Neural progenitor cell (in vitro differentiated cells): Measurements from ENCODE around the gene CDCA4. TPM values are rescaled to one million over a fixed set of nuclear protein-coding genes. Genes with fewer than 3 reads are reported as not detected.

Source experiments
- DNase-seq: peaks from one replicate; pipeline ENCODE4 v3.0.0-alpha.2; 2016; ENCODE audit warnings: low spot score
- H2AFZ ChIP-seq: fragments of 200-600 bp; sonication (generic); replicated peaks from 2 replicates; pipeline ENCODE4 v1.6.1; 2016; ENCODE audit warnings: antibody characterized with exemption
- H3F3A ChIP-seq: fragments of 200-600 bp; sonication (generic); 2 replicates; pipeline ENCODE4 v1.6.1; 2016; ENCODE audit warnings: antibody characterized with exemption, low read depth
- H3K27ac ChIP-seq: fragments of 200-600 bp; sonication (generic); 2 replicates; pipeline ENCODE4 v1.5.1; 2016; ENCODE audit warnings: mild to moderate bottlenecking
- H3K27me3 ChIP-seq: fragments of 200-600 bp; sonication (generic); 2 replicates; pipeline ENCODE4 v1.6.1; 2016; ENCODE audit warnings: mild to moderate bottlenecking, moderate library complexity
- H3K36me3 ChIP-seq: fragments of 200-600 bp; sonication (generic); 2 replicates; pipeline ENCODE4 v1.5.1; 2016
- H3K4me1 ChIP-seq: fragments of 200-600 bp; sonication (generic); 2 replicates; pipeline ENCODE4 v1.6.1; 2016; ENCODE audit warnings: mixed run types
- H3K4me2 ChIP-seq: fragments of 200-600 bp; sonication (generic); 2 replicates; pipeline ENCODE4 v1.6.1; 2016
- H3K4me3 ChIP-seq: fragments of 200-600 bp; sonication (generic); 2 replicates; pipeline ENCODE4 v1.5.1; 2016
- H3K79me2 ChIP-seq: fragments of 200-600 bp; sonication (generic); 2 replicates; pipeline ENCODE4 v1.6.1; 2016; ENCODE audit warnings: low read depth
- H3K9ac ChIP-seq: fragments of 200-600 bp; sonication (generic); 2 replicates; pipeline ENCODE4 v1.6.1; 2016
- H3K9me3 ChIP-seq: fragments of 200-600 bp; sonication (generic); 2 replicates; pipeline ENCODE4 v1.5.1; 2016; ENCODE audit warnings: low read depth
- H4K20me1 ChIP-seq: fragments of 200-600 bp; sonication (generic); 2 replicates; pipeline ENCODE4 v1.6.1; 2016; ENCODE audit warnings: low read depth
- H3K27ac Mint-ChIP-seq: 3 replicates; pipeline ENCODE4 v1.8.0; 2021; ENCODE audit warnings: mixed read lengths
- H3K27me3 Mint-ChIP-seq: 2 replicates; pipeline ENCODE4 v1.8.0; 2022; ENCODE audit warnings: low read depth, mild to moderate bottlenecking, inconsistent platforms, moderate library complexity, mixed read lengths; ENCODE audit not compliant: insufficient read depth
- H3K36me3 Mint-ChIP-seq: 3 replicates; pipeline ENCODE4 v1.8.0; 2021; ENCODE audit warnings: mixed read lengths
- H3K4me1 Mint-ChIP-seq: 3 replicates; pipeline ENCODE4 v1.8.0; 2021; ENCODE audit warnings: mixed read lengths
- H3K4me3 Mint-ChIP-seq: 3 replicates; pipeline ENCODE4 v1.8.0; 2021; ENCODE audit warnings: mild to moderate bottlenecking, moderate library complexity, mixed read lengths
- H3K9me3 Mint-ChIP-seq: 3 replicates; pipeline ENCODE4 v1.8.0; 2020; ENCODE audit warnings: mixed read lengths
- EZH2 ChIP-seq: fragments of 200-600 bp; sonication (generic); IDR thresholded peaks from 2 replicates; pipeline ENCODE4 v1.6.1; 2017; ENCODE audit warnings: antibody characterized with exemption, mild to moderate bottlenecking, moderate library complexity
- EZH2phosphoT487 ChIP-seq: fragments of 200-600 bp; sonication (generic); IDR thresholded peaks from 2 replicates; pipeline ENCODE4 v1.6.1; 2017; ENCODE audit warnings: antibody characterized with exemption
- total RNA-seq: library from RNA; depleted of rRNA; stranded (reverse); fragments of >200 nt; gene quantifications from 2 replicates; pipeline ENCODE4 v1.2.3, GENCODE V29; 2015; ENCODE audit warnings: low replicate concordance
- TF ChIP-seq, protein P1 (sequence below): fragments of 200-600 bp; sonication (generic); IDR thresholded peaks from 2 replicates; pipeline ENCODE4 v1.5.1; 2017; ENCODE audit warnings: antibody characterized with exemption, mild to moderate bottlenecking

Gene CDCA4
- total RNA-seq, 1 donor from 2014 or later = 56.6 TPM

DNA sequence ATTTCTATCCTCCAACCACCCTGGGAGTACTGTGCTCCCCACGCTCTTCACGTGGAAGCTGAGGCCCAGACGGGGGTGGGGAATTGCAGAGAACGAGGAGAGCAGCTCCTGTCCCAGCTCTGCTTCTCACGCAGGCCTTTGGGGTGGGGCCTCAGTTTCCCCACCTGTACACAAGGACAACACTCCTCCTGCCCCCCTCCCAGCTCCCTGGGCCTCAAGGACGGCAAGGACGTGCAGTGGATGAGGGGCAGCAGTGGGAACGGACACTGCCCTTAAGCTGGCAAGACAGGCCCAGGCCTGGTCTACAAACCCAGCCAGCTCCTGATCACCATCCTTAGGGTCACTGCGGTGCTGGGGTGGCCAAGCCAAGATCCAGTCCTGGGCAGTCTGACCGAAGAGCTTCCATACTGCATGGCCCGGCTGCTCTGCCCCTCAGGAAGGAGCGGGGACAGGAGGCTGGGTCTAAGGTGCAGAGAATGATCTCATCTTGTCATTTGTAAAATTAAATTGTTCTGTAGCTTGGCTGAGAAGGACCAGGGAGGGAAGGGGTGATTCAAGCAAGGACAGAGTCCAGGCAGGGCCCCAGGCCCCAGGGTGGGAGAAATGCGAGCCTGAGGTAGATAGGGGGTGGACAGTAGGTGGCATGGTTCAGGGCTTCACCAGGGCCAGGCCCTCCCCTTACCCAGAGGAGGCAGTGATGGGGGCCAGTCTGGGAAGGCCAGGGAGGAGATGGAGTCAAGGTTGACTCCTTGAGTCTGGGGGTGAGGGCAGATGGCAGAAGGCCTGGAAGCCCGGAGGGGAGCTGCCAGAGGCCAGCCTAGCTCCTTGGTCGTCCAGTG lies 36.6 kb downstream of the CDCA4 start:
- Histone ChIP-seq H3K4me1 (no peaks in the 10 kb centered on the region), H3K27me3 (peaks cover 21% of the 10 kb centered on the region), H2AFZ (no peak overlapping the region), H3K36me3 (no peaks in the 10 kb centered on the region), H3K9me3 (no peaks in the 10 kb centered on the region), H3F3A (no peaks in the 10 kb centered on the region), H3K79me2 (no peaks in the 10 kb centered on the region), H3K4me2 (no peak overlapping the region), H3K9ac (no peak overlapping the region), H3K4me3 (no peak overlapping the region), H4K20me1 (peaks cover 9% of the 10 kb centered on the region), H3K27ac (no peak overlapping the region)
- TF ChIP-seq, protein P1, sequence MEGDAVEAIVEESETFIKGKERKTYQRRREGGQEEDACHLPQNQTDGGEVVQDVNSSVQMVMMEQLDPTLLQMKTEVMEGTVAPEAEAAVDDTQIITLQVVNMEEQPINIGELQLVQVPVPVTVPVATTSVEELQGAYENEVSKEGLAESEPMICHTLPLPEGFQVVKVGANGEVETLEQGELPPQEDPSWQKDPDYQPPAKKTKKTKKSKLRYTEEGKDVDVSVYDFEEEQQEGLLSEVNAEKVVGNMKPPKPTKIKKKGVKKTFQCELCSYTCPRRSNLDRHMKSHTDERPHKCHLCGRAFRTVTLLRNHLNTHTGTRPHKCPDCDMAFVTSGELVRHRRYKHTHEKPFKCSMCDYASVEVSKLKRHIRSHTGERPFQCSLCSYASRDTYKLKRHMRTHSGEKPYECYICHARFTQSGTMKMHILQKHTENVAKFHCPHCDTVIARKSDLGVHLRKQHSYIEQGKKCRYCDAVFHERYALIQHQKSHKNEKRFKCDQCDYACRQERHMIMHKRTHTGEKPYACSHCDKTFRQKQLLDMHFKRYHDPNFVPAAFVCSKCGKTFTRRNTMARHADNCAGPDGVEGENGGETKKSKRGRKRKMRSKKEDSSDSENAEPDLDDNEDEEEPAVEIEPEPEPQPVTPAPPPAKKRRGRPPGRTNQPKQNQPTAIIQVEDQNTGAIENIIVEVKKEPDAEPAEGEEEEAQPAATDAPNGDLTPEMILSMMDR = no peak
- H3K27me3 Mint-ChIP-seq = peaks cover 12% of the 10 kb centered on the region
- H3K27ac Mint-ChIP-seq = peak overlapping the region; percentile 85
- H3K36me3 Mint-ChIP-seq = no peaks in the 10 kb centered on the region
- H3K4me3 Mint-ChIP-seq = peak overlapping the region; percentile 81
- no peaks in the 10 kb centered on the region for H3K9me3 Mint-ChIP-seq
- DNase-seq = no peak
- H3K4me1 Mint-ChIP-seq = peaks cover 13% of the 10 kb centered on the region

DNA sequence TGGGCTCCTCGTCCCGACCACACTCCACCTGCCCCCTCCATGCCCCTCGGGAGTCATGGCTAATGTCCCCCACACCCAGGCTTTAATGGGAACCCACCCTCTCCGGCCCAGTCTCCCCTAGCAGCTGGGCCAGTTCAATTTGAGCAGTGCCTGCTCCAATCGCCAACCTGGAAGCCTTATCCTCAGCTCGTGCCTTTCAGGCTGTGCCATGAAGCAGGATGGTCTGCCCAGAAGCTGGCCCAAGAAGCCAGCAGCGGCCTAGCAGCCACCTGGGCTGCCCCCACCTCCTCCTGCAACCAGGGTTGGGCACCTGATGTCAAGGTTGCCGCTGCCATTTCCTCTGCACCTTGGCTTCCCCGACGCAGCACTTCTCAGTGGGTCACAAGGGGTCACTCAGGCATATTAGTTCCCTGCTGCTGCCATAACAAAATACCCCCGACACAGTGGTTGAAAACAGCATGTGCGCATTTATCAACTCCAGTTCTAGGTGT lies 37.6 kb downstream of the CDCA4 start:
- Histone ChIP-seq H4K20me1 (peaks cover 18% of the 10 kb centered on the region), H3K4me2 (no peak overlapping the region), H3K27ac (no peak overlapping the region), H3F3A (no peaks in the 10 kb centered on the region), H3K9ac (no peak overlapping the region), H3K79me2 (no peaks in the 10 kb centered on the region), H2AFZ (no peak overlapping the region), H3K9me3 (no peaks in the 10 kb centered on the region), H3K27me3 (peaks cover 30% of the 10 kb centered on the region), H3K36me3 (no peaks in the 10 kb centered on the region), H3K4me1 (no peaks in the 10 kb centered on the region), H3K4me3 (no peak overlapping the region)
- Mint-ChIP-seq H3K36me3 (no peaks in the 10 kb centered on the region), H3K27ac (peak overlapping the region; percentile 67), H3K9me3 (no peaks in the 10 kb centered on the region), H3K4me3 (no peak overlapping the region), H3K4me1 (peaks cover 16% of the 10 kb centered on the region), H3K27me3 (peaks cover 14% of the 10 kb centered on the region)
- DNase-seq = no peak
- TF ChIP-seq EZH2phosphoT487 = no peak
- TF ChIP-seq EZH2 = no peak
- TF ChIP-seq, protein P1 = no peak

DNA sequence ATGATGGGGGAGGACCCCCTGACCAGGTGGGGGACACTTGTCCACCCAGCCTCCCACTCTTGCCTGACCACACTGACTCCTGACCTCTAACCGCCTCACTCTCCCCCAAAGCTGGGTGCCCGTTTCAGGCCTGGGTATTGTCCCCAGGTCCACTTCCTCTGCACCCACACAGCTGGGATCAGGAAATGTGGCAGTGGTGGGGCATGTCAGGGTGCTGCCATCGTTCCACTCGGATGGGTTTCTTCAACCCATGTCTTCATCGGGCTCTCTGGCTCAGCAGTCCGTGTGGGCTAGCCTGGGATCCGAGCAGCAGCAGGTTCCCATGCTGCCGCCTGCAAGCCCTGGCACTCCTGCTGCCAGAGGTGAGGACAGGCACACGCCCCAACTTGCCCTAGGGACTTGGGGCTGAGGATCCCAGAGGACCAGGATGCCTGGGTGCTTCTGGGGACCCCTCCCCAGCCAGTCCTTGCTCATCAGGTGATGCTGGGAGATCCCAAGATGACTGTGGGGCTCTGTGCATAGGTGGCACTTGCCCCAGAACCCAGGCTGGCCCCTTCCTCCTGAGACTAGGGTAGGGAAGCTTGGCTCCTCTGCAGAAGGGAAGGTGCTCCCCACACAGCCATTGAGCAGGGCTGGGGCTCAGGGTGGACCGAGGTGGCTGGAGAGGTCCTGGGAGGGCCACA lies 38.2 kb downstream of the CDCA4 start:
- DNase-seq = no peak
- no peaks in the 10 kb centered on the region for H3K36me3 Mint-ChIP-seq
- peaks cover 20% of the 10 kb centered on the region for H4K20me1 ChIP-seq
- no peak for TF ChIP-seq EZH2
- TF ChIP-seq, protein P1 = no peak
- TF ChIP-seq EZH2phosphoT487 = no peak
- peaks cover 2% of the 10 kb centered on the region for H3K4me1 ChIP-seq
- H2AFZ ChIP-seq = no peak overlapping the region
- H3K4me1 Mint-ChIP-seq = peaks cover 17% of the 10 kb centered on the region
- H3K27ac Mint-ChIP-seq = no peak overlapping the region
- H3K9me3 ChIP-seq = no peaks in the 10 kb centered on the region
- H3K4me3 ChIP-seq = no peak overlapping the region
- H3K9ac ChIP-seq = no peak overlapping the region
- H3K79me2 ChIP-seq = no peaks in the 10 kb centered on the region
- H3K27me3 ChIP-seq = peaks cover 35% of the 10 kb centered on the region
- no peak overlapping the region for H3K4me2 ChIP-seq
- H3F3A ChIP-seq = no peaks in the 10 kb centered on the region
- no peak overlapping the region for H3K4me3 Mint-ChIP-seq
- H3K27me3 Mint-ChIP-seq = peaks cover 15% of the 10 kb centered on the region
- H3K27ac ChIP-seq = no peak overlapping the region
- H3K9me3 Mint-ChIP-seq = no peaks in the 10 kb centered on the region
- no peaks in the 10 kb centered on the region for H3K36me3 ChIP-seq
